Ishikawa (cell line): ENCODE results near the gene ANKDD1A.

Experiments used
- CEBPB ChIP-seq: IDR thresholded peaks from 2 replicates; pipeline ENCODE4 v1.6.1; 2012
- CREB1 ChIP-seq: IDR thresholded peaks from 2 replicates; pipeline ENCODE4 v1.6.1; 2012; ENCODE audit warnings: low read depth
- EGR1 ChIP-seq: IDR thresholded peaks from 2 replicates; pipeline ENCODE4 v1.6.1; 2012
- EP300 ChIP-seq: IDR thresholded peaks from 2 replicates; pipeline ENCODE4 v1.6.1; 2012; ENCODE audit warnings: borderline replicate concordance
- FOXM1 ChIP-seq: IDR thresholded peaks from 2 replicates; pipeline ENCODE4 v1.6.1; 2012; ENCODE audit warnings: low read depth, borderline replicate concordance
- NFIC ChIP-seq: IDR thresholded peaks from 2 replicates; pipeline ENCODE4 v1.6.1; 2012
- RAD21 ChIP-seq: IDR thresholded peaks from 2 replicates; pipeline ENCODE4 v1.6.1; 2012; ENCODE audit warnings: low read depth
- TAF1 ChIP-seq: IDR thresholded peaks from 2 replicates; pipeline ENCODE4 v1.6.1; 2012; ENCODE audit warnings: low read depth, mild to moderate bottlenecking
- TCF12 ChIP-seq: IDR thresholded peaks from 2 replicates; pipeline ENCODE4 v1.6.1; 2012; ENCODE audit warnings: low read depth
- TEAD4 ChIP-seq: IDR thresholded peaks from 2 replicates; pipeline ENCODE4 v1.6.1; 2012
- YY1 ChIP-seq: IDR thresholded peaks from 2 replicates; pipeline ENCODE4 v1.6.1; 2012; ENCODE audit warnings: low read depth
- TF ChIP-seq, protein P1 (sequence below): IDR thresholded peaks from 2 replicates; pipeline ENCODE4 v1.6.1; 2012; ENCODE audit warnings: low read depth, mild to moderate bottlenecking
- TF ChIP-seq, protein P2 (sequence below): IDR thresholded peaks from 2 replicates; pipeline ENCODE4 v1.6.1; 2012
- TF ChIP-seq, protein P3 (sequence below): IDR thresholded peaks from 2 replicates; pipeline ENCODE4 v1.6.1; 2012

DNA sequence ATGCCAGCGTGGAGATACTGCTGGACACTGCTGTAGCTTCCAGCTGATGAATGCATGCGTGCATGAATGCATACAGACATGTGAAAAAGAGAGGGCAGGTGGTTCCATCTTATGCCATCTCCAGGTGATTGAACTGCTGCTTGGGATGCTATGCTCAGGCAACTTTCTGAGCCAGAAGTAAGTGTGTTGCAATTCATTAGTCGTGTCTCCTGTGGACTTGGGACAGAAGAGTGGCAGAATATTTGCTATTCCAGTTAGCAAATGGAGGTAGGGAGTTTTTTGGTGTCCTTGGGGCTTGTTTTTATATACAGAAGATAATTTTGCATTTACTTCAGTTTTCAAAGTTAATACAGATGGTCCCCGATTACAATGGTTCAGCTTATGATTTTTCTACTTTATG lies 33.3 kb downstream of the ANKDD1A start:
- TF ChIP-seq TAF1: no peak
- TF ChIP-seq, protein P1, sequence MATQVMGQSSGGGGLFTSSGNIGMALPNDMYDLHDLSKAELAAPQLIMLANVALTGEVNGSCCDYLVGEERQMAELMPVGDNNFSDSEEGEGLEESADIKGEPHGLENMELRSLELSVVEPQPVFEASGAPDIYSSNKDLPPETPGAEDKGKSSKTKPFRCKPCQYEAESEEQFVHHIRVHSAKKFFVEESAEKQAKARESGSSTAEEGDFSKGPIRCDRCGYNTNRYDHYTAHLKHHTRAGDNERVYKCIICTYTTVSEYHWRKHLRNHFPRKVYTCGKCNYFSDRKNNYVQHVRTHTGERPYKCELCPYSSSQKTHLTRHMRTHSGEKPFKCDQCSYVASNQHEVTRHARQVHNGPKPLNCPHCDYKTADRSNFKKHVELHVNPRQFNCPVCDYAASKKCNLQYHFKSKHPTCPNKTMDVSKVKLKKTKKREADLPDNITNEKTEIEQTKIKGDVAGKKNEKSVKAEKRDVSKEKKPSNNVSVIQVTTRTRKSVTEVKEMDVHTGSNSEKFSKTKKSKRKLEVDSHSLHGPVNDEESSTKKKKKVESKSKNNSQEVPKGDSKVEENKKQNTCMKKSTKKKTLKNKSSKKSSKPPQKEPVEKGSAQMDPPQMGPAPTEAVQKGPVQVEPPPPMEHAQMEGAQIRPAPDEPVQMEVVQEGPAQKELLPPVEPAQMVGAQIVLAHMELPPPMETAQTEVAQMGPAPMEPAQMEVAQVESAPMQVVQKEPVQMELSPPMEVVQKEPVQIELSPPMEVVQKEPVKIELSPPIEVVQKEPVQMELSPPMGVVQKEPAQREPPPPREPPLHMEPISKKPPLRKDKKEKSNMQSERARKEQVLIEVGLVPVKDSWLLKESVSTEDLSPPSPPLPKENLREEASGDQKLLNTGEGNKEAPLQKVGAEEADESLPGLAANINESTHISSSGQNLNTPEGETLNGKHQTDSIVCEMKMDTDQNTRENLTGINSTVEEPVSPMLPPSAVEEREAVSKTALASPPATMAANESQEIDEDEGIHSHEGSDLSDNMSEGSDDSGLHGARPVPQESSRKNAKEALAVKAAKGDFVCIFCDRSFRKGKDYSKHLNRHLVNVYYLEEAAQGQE: no peak
- no peak for TF ChIP-seq TCF12
- TF ChIP-seq RAD21: no peak
- TF ChIP-seq, protein P2, sequence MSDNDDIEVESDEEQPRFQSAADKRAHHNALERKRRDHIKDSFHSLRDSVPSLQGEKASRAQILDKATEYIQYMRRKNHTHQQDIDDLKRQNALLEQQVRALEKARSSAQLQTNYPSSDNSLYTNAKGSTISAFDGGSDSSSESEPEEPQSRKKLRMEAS: no peak
- TF ChIP-seq, protein P3, sequence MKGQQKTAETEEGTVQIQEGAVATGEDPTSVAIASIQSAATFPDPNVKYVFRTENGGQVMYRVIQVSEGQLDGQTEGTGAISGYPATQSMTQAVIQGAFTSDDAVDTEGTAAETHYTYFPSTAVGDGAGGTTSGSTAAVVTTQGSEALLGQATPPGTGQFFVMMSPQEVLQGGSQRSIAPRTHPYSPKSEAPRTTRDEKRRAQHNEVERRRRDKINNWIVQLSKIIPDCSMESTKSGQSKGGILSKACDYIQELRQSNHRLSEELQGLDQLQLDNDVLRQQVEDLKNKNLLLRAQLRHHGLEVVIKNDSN: no peak
- no peak for TF ChIP-seq TEAD4
- no peak for TF ChIP-seq YY1
- TF ChIP-seq EGR1: no peak
- TF ChIP-seq EP300: no peak
- TF ChIP-seq FOXM1: no peak
- no peak for TF ChIP-seq CREB1
- TF ChIP-seq CEBPB: no peak
- no peak for TF ChIP-seq NFIC
